ENCODE results near the gene USH1C. TPM values are rescaled to one million over a fixed set of nuclear protein-coding genes. Genes with fewer than 3 reads are reported as not detected.

Gene USH1C
- total RNA-seq, 3 donors from 2014 or later: 81.7 to 229 (median 141) TPM

- intact Hi-C loops (cut with DNase I, micrococcal nuclease): no loop called here
- no peak for ATAC-seq
- H3K36me3 ChIP-seq (ENCODE audit: low read depth): no peaks in the 10 kb centered on the region
Observed at GRCh38 chr11:17513853-17514252, 30.4 kb downstream of the USH1C start.

GRCh38 chr11:17512101-17512500, 32.1 kb downstream of the USH1C start:
- H3K4me3 ChIP-seq: no peak overlapping the region
- no peaks in the 10 kb centered on the region for H3K9me3 ChIP-seq
- ATAC-seq: no peak
- TF ChIP-seq CTCF (IDR thresholded peaks at IDR 0.05): no peak
- intact Hi-C loops (cut with DNase I, micrococcal nuclease): no loop called here
- DNase-seq: no peak
- H3K4me1 ChIP-seq (ENCODE audit: low read depth): no peaks in the 10 kb centered on the region
- H3K36me3 ChIP-seq (ENCODE audit: low read depth): no peaks in the 10 kb centered on the region

More at GRCh38 chr11:17513853-17514252, 30.4 kb downstream of the USH1C start:
- no peak overlapping the region for H3K4me3 ChIP-seq
- TF ChIP-seq CTCF (IDR thresholded peaks at IDR 0.05): no peak
- no peaks in the 10 kb centered on the region for H3K9me3 ChIP-seq
- no peak for DNase-seq
- H3K4me1 ChIP-seq (ENCODE audit: low read depth): no peaks in the 10 kb centered on the region

GRCh38 chr11:17511571-17511970, 32.6 kb downstream of the USH1C start:
- DNase-seq: no peak
- no peak for TF ChIP-seq CTCF (IDR thresholded peaks at IDR 0.05)
- H3K4me1 ChIP-seq (ENCODE audit: low read depth): no peaks in the 10 kb centered on the region
- ATAC-seq: no peak
- intact Hi-C loops (cut with DNase I, micrococcal nuclease): no loop called here
- no peaks in the 10 kb centered on the region for H3K9me3 ChIP-seq
- no peaks in the 10 kb centered on the region for H3K36me3 ChIP-seq (ENCODE audit: low read depth)
- H3K4me3 ChIP-seq: no peak overlapping the region

- Histone ChIP-seq H3K9me3 (no peaks in the 10 kb centered on the region), H3K4me3 (no peak overlapping the region), H3K36me3 (ENCODE audit: low read depth) (no peaks in the 10 kb centered on the region), H3K4me1 (ENCODE audit: low read depth) (no peaks in the 10 kb centered on the region)
- DNase-seq (no peak), ATAC-seq (no peak)
- intact Hi-C loops (cut with DNase I, micrococcal nuclease): no loop called here
- no peak for TF ChIP-seq CTCF (IDR thresholded peaks at IDR 0.05)
Observed at GRCh38 chr11:17510507-17511206, 33.6 kb downstream of the USH1C start.

- no peak for DNase-seq
- H3K36me3 ChIP-seq (ENCODE audit: low read depth): no peaks in the 10 kb centered on the region
- no peaks in the 10 kb centered on the region for H3K9me3 ChIP-seq
- TF ChIP-seq CTCF (IDR thresholded peaks at IDR 0.05): no peak
- intact Hi-C loops (cut with DNase I, micrococcal nuclease): no loop called here
- no peak for ATAC-seq
- no peak overlapping the region for H3K4me3 ChIP-seq
- H3K4me1 ChIP-seq (ENCODE audit: low read depth): no peaks in the 10 kb centered on the region
Observed at GRCh38 chr11:17508791-17509190, 35.4 kb downstream of the USH1C start.

GRCh38 chr11:17508306-17508705, 35.9 kb downstream of the USH1C start:
- no peak overlapping the region for H3K4me3 ChIP-seq
- H3K4me1 ChIP-seq (ENCODE audit: low read depth): no peaks in the 10 kb centered on the region
- no peaks in the 10 kb centered on the region for H3K36me3 ChIP-seq (ENCODE audit: low read depth)
- ATAC-seq (no peak), DNase-seq (no peak)
- no peak for TF ChIP-seq CTCF (IDR thresholded peaks at IDR 0.05)
- intact Hi-C loops (cut with DNase I, micrococcal nuclease): no loop called here
- no peaks in the 10 kb centered on the region for H3K9me3 ChIP-seq
